ENCODE results near the gene PACS1. TPM values are rescaled to one million over a fixed set of nuclear protein-coding genes. Genes with fewer than 3 reads are reported as not detected.

PACS1 gene
- total RNA-seq, 6 experiments from 2014 or later, result 5.8 to 23.7 (median 12.5) TPM

DNA sequence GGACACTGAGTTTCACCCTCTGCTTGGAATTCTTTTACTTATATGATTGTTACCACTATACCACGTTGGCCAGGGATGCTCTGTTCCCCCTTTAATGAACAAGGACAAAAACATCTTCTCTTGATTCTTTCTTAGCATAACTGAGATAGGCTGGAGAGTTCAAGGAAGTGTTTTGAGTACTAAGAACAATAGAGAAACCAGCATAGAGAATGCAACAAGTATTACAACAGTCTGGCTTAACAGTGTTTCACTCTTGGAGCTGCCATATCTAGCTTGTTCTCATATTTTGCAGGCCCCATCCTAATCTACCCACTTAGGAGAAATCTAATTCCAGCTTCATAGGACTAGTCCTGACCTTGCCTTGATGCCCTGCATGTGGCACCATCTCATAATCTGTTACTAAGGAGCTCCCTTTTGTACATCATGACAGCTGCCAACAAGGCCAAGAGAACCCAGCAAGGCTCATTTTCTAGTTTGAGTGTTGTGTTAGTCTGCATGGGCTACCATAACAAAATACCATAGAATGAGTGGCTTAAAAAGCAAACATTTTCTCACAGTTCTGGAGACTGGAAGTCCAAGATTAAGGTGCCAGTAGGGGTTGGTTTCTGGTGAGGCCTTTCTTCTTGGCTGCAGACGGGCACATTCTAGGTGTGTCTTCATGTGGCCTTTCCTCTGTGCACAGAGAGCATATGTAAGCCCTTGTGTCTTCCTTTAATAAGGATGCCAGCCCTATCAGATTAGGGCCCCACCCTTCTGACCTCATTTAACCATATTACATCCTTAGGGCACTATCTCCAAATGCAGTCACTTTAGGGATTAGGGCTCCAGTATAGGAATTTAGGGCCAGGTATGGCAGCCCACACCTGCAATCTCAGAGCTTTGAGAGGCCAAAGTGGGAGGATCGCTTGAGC lies 37.8 kb downstream of the PACS1 start:
- ATAC-seq (no peak), DNase-seq (no peak)
- peaks cover 0 to 2% (median 0%) of the 10 kb centered on the region in 4 donors for H3K4me1 ChIP-seq
- WGBS (ENCODE audit: insufficient coverage, low coverage, low lambda C conversion rate, missing lambda C conversion rate), result 92% methylated on average over 3 of the region's 3 CpGs
- no peak overlapping the region for H3K4me3 ChIP-seq
- no peak overlapping the region for H3K27ac ChIP-seq
- no peaks in the 10 kb centered on the region for H3K36me3 ChIP-seq
- no peaks in the 10 kb centered on the region for H3K27me3 ChIP-seq
- intact Hi-C loops (cut with DNase I), result no loop called here
- no peaks in the 10 kb centered on the region for H3K9me3 ChIP-seq
- TF ChIP-seq POLR2A (IDR thresholded peaks at IDR 0.05), result no peak
- TF ChIP-seq, protein P1, sequence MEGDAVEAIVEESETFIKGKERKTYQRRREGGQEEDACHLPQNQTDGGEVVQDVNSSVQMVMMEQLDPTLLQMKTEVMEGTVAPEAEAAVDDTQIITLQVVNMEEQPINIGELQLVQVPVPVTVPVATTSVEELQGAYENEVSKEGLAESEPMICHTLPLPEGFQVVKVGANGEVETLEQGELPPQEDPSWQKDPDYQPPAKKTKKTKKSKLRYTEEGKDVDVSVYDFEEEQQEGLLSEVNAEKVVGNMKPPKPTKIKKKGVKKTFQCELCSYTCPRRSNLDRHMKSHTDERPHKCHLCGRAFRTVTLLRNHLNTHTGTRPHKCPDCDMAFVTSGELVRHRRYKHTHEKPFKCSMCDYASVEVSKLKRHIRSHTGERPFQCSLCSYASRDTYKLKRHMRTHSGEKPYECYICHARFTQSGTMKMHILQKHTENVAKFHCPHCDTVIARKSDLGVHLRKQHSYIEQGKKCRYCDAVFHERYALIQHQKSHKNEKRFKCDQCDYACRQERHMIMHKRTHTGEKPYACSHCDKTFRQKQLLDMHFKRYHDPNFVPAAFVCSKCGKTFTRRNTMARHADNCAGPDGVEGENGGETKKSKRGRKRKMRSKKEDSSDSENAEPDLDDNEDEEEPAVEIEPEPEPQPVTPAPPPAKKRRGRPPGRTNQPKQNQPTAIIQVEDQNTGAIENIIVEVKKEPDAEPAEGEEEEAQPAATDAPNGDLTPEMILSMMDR (IDR thresholded peaks at IDR 0.05), result no peak

DNA sequence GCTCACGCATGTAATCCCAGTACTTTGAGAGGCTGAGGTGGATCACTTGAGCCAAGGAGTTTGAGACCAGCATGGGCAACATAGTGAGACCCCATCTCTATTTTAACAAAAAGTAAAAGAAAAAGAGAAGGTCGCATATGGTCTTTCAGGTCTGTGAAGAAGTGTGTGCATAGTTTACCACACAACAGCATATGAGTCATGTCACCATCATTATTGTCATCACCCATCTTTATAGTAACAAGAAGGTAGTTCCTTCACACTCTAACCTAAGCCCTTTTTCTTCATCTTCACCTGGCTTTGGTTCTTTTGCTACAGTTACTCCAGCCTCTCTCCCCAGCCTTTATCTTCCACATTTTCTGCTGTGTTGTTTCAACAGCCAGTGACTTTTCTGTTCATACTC lies 39.2 kb downstream of the PACS1 start:
- intact Hi-C loops (cut with DNase I), result no loop called here
- Histone ChIP-seq H3K4me1 (peaks cover 0 to 12% (median 0%) of the 10 kb centered on the region in 4 donors), H3K4me3 (no peak overlapping the region), H3K36me3 (no peaks in the 10 kb centered on the region), H3K9me3 (no peaks in the 10 kb centered on the region), H3K27ac (no peak overlapping the region), H3K27me3 (no peaks in the 10 kb centered on the region)
- TF ChIP-seq POLR2A (IDR thresholded peaks at IDR 0.05), result no peak
- TF ChIP-seq, protein P1 (IDR thresholded peaks at IDR 0.05), result no peak
- WGBS (ENCODE audit: insufficient coverage, low coverage, low lambda C conversion rate, missing lambda C conversion rate), result 85% methylated on average over 2 of the region's 2 CpGs
- no peak for ATAC-seq
- no peak for DNase-seq

DNA sequence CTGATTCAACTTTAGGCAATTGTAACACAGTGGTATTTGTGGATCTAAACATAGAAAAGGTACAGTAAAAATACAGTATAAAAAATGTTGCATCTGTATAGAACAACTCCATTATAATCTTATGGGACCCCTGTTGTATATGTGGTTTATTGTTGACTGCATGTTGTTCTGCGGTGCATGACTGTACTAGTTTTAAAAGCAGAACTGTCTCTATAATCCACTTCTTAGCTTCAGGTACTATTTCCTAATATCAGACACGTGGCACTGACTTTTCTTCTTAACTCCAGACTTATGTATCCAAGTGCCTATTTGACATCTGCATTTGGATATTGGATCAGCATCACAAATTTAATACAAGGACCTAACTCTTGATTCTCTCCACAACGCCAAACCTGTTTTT lies 41.1 kb downstream of the PACS1 start:
- no peak overlapping the region for H3K27ac ChIP-seq
- peaks cover 0 to 12% (median 0%) of the 10 kb centered on the region in 4 donors for H3K4me1 ChIP-seq
- 90% methylated on average over 3 of the region's 3 CpGs for WGBS (ENCODE audit: insufficient coverage, low coverage, low lambda C conversion rate, missing lambda C conversion rate)
- ATAC-seq (no peak), DNase-seq (no peak)
- H3K4me3 ChIP-seq, result no peak overlapping the region
- TF ChIP-seq POLR2A (IDR thresholded peaks at IDR 0.05), result no peak
- TF ChIP-seq, protein P1 (IDR thresholded peaks at IDR 0.05), result no peak
- H3K36me3 ChIP-seq, result no peaks in the 10 kb centered on the region
- H3K27me3 ChIP-seq, result no peaks in the 10 kb centered on the region
- H3K9me3 ChIP-seq, result no peaks in the 10 kb centered on the region
- intact Hi-C loops (cut with DNase I), result no loop called here

DNA sequence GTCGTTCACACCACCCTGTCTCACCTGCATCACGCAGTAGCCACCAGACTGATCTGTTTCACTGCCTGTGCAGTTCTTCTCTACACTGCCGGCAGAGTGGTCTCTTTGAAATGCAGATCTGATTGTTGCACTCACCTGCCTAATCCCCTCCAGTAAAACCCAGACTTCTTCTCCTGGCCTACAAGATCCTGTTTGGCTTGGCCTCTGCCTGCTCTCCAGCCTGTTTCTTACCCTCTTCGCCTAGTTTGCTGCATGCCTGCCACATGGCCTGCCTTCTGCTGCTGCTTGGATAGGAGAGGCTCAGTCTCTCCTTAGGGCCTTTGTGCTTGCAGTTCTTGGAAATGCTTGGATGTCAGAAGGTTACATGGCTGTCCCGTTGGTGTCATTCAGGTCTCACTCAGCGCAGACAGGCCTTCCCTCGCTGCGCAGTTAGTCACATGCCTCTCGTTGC lies 42.0 kb downstream of the PACS1 start:
- Histone ChIP-seq H3K4me1 (peaks cover 0 to 12% (median 0%) of the 10 kb centered on the region in 4 donors), H3K4me3 (no peak overlapping the region), H3K9me3 (no peaks in the 10 kb centered on the region), H3K27me3 (no peaks in the 10 kb centered on the region), H3K36me3 (no peaks in the 10 kb centered on the region), H3K27ac (no peak overlapping the region)
- intact Hi-C loops (cut with DNase I), result no loop called here
- no peak for TF ChIP-seq POLR2A (IDR thresholded peaks at IDR 0.05)
- TF ChIP-seq, protein P1 (IDR thresholded peaks at IDR 0.05), result no peak
- no peak for DNase-seq
- 78% methylated on average over 9 of the region's 9 CpGs for WGBS (ENCODE audit: insufficient coverage, low coverage, low lambda C conversion rate, missing lambda C conversion rate)
- peak in 2 of 4 donors; percentile 17 for ATAC-seq

Measured in right lobe of liver (tissue), 6 donors.